Stimulated activated CD8-positive, alpha-beta memory T cell treated with anti-CD3 and anti-CD28 coated beads, Interleukin-2, amount 100 ng/mL, for 1 hour (primary cell): Measurements from ENCODE around the gene MINPP1.
A peak's percentile ranks its signal among the peaks of the same experiment; 100 is the strongest.
"Not testable (repeated sequence)": the region's sequence is repeated elsewhere in the genome, so short reads cannot be mapped to it uniquely, and the experiment has no call there.

Experiments
- DNase-seq, 2 donors: peaks; one replicate each; pipeline ENCODE4 v3.0.0-alpha.2; 2020; ENCODE audit warnings: low read depth in 2 of 2

MINPP1 gene

GRCh38 chr10:87504640-87505365, at the start of gene MINPP1:
MINPP1 (plus strand) TSS chr10:87504893; CDS start chr10:87504916, 23 bp downstream.
- DNase-seq, result peak; percentile 48

- not testable (repeated sequence) for DNase-seq
These were observed 48.0 kb upstream of the MINPP1 start for GRCh38 chr10:87456586-87457220.

GRCh38 chr10:87461751-87462150, 42.9 kb upstream of the MINPP1 start:
- DNase-seq, result not testable (repeated sequence)

- not testable (repeated sequence) for DNase-seq
These were observed 37.8 kb upstream of the MINPP1 start for GRCh38 chr10:87466849-87467248.

GRCh38 chr10:87488733-87489132, 16.0 kb upstream of the MINPP1 start:
- not testable (repeated sequence) for DNase-seq

GRCh38 chr10:87490285-87490684, 14.4 kb upstream of the MINPP1 start:
- not testable (repeated sequence) for DNase-seq

- not testable (repeated sequence) for DNase-seq
These were observed 12.2 kb upstream of the MINPP1 start for GRCh38 chr10:87492450-87492849.

- DNase-seq, result not testable (repeated sequence)
These were observed 9.2 kb upstream of the MINPP1 start for GRCh38 chr10:87495446-87495845.

- not testable (repeated sequence) for DNase-seq
These were observed 7.3 kb upstream of the MINPP1 start for GRCh38 chr10:87497386-87497785.

GRCh38 chr10:87498106-87498789, 6.4 kb upstream of the MINPP1 start:
- not testable (repeated sequence) for DNase-seq

GRCh38 chr10:87500646-87501048, 4.0 kb upstream of the MINPP1 start:
- no peak for DNase-seq

GRCh38 chr10:87503401-87503800, 1.3 kb upstream of the MINPP1 start:
- DNase-seq, result no peak

GRCh38 chr10:87503886-87504285, 807 bp upstream of the MINPP1 start:
- DNase-seq, result no peak

GRCh38 chr10:87504307-87504639, 420 bp upstream of the MINPP1 start:
- DNase-seq, result no peak

- DNase-seq, result peak; percentile 4 to 18
These were observed 846 bp downstream of the MINPP1 start for GRCh38 chr10:87505366-87506111.

GRCh38 chr10:87506956-87507355, 2.3 kb downstream of the MINPP1 start:
- DNase-seq, result no peak

GRCh38 chr10:87507879-87508483, 3.3 kb downstream of the MINPP1 start:
- DNase-seq, result no peak

- DNase-seq, result no peak
These were observed 4.1 kb downstream of the MINPP1 start for GRCh38 chr10:87508837-87509236.

- DNase-seq, result no peak
These were observed 5.3 kb downstream of the MINPP1 start for GRCh38 chr10:87510025-87510424.

- DNase-seq, result no peak
These were observed 6.8 kb downstream of the MINPP1 start for GRCh38 chr10:87511526-87511925.

GRCh38 chr10:87518937-87519336, 14.2 kb downstream of the MINPP1 start:
- DNase-seq, result no peak

GRCh38 chr10:87519582-87519981, 14.9 kb downstream of the MINPP1 start:
- no peak for DNase-seq
